OCI-LY3 (cell line): ENCODE measurements around the gene INSYN2A.

Experiments used
- H2AFZ ChIP-seq: fragments of 200-600, 300-600 bp; shearing (Covaris generic); 2 replicates; pipeline ENCODE4 v1.6.0; 2014; ENCODE audit warnings: antibody characterized with exemption, low read depth, low read length
- H3K27ac ChIP-seq: fragments of 200-600, 300-600 bp; sonication (generic); 2 replicates; pipeline ENCODE4 v1.5.1; 2014; ENCODE audit warnings: mild to moderate bottlenecking, low read length, moderate library complexity, mixed read lengths
- H3K27me3 ChIP-seq: fragments of 200-600, 300-600 bp; sonication (generic); 2 replicates; pipeline ENCODE4 v1.6.1; 2014; ENCODE audit warnings: low read depth, low read length, mixed read lengths
- H3K36me3 ChIP-seq: fragments of 200-600, 300-600 bp; sonication (generic); replicated peaks from 2 replicates; pipeline ENCODE3; 2014; ENCODE audit warnings: low read depth, low read length, mixed read lengths
- H3K4me1 ChIP-seq: fragments of 300-600, 200-600 bp; sonication (generic); 2 replicates; pipeline ENCODE4 v1.6.1; 2014; ENCODE audit warnings: low read length, mixed read lengths
- H3K4me2 ChIP-seq: fragments of 200-600, 300-600 bp; sonication (generic); 2 replicates; pipeline ENCODE4 v1.6.1; 2014; ENCODE audit warnings: low read length, mixed read lengths
- H3K4me3 ChIP-seq: fragments of 300-600, 200-600 bp; sonication (generic); 2 replicates; pipeline ENCODE4 v1.5.1; 2014; ENCODE audit warnings: antibody characterized with exemption, mild to moderate bottlenecking, low read length, moderate library complexity
- H3K79me2 ChIP-seq: fragments of 300-600, 200-600 bp; shearing (Covaris generic); 2 replicates; pipeline ENCODE4 v1.6.1; 2014; ENCODE audit warnings: mild to moderate bottlenecking, low read length, mixed read lengths
- H3K9ac ChIP-seq: fragments of 300-600, 200-600 bp; shearing (Covaris generic); 2 replicates; pipeline ENCODE4 v1.6.0; 2014; ENCODE audit warnings: mild to moderate bottlenecking, low read length, moderate library complexity
- H3K9me3 ChIP-seq: fragments of 200-600, 300-600 bp; shearing (Covaris generic); 2 replicates; pipeline ENCODE4 v1.6.1; 2014; ENCODE audit warnings: low read length, mixed read lengths; ENCODE audit not compliant: insufficient read depth
- H4K20me1 ChIP-seq: fragments of 200-600, 300-600 bp; sonication (generic); 2 replicates; pipeline ENCODE4 v1.6.1; 2016; ENCODE audit warnings: low read length, mixed read lengths; ENCODE audit not compliant: insufficient read depth
- CTCF ChIP-seq: fragments of 200-600, 300-600 bp; sonication (generic); IDR thresholded peaks from 2 replicates; pipeline ENCODE4 v1.5.1; 2014; ENCODE audit warnings: antibody characterized with exemption, low read length, low read depth
- EZH2phosphoT487 ChIP-seq: fragments of 200-600 bp; shearing (Covaris generic); IDR thresholded peaks from 2 replicates; pipeline ENCODE4 v1.6.1; 2018; ENCODE audit warnings: antibody characterized with exemption, mixed run types, low read depth

The INSYN2A gene

DNA sequence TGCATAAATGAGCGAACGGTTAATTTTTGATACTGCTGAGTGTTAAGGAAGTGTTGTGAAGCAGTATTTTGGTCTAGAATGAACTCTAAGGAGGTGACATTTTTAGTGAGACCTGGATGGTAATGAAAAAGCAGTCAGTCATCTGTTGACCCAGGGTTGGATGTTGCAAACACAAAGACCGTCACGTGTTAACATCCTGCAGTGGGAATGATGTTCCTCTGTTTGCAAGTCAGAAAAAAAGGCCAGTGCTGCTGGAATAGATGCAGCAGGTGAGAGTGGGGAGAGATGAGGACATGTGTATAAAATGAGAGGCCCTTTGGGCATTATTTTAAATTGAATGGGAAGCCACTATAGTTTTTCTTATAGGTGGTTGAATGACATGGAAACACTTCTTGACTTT is 39.3 kb downstream of the INSYN2A start:
- Histone ChIP-seq H3K4me2 (no peak overlapping the region), H2AFZ (no peak overlapping the region), H3K4me1 (no peaks in the 10 kb centered on the region), H3K9ac (no peak overlapping the region), H3K79me2 (no peaks in the 10 kb centered on the region), H3K27ac (no peak overlapping the region), H3K9me3 (no peaks in the 10 kb centered on the region), H3K27me3 (no peaks in the 10 kb centered on the region), H3K4me3 (no peak overlapping the region), H4K20me1 (no peaks in the 10 kb centered on the region), H3K36me3 (no peaks in the 10 kb centered on the region)
- TF ChIP-seq EZH2phosphoT487 = no peak
- no peak for TF ChIP-seq CTCF

GRCh38 chr10:127154831-127155620 is 41.4 kb downstream of the INSYN2A start:
- no peak overlapping the region for H2AFZ ChIP-seq

GRCh38 chr10:127153181-127153580 is 43.2 kb downstream of the INSYN2A start:
- Histone ChIP-seq H3K9me3 (no peaks in the 10 kb centered on the region), H3K27ac (no peak overlapping the region), H3K4me3 (no peak overlapping the region), H4K20me1 (no peaks in the 10 kb centered on the region), H3K9ac (no peak overlapping the region), H3K4me1 (no peaks in the 10 kb centered on the region), H2AFZ (no peak overlapping the region), H3K36me3 (no peaks in the 10 kb centered on the region), H3K27me3 (no peaks in the 10 kb centered on the region), H3K4me2 (no peak overlapping the region), H3K79me2 (no peaks in the 10 kb centered on the region)
- TF ChIP-seq CTCF (no peak), EZH2phosphoT487 (no peak)

More at GRCh38 chr10:127154831-127155620, 41.4 kb downstream of the INSYN2A start:
- Histone ChIP-seq H3K27me3 (no peaks in the 10 kb centered on the region), H3K36me3 (no peaks in the 10 kb centered on the region), H4K20me1 (no peaks in the 10 kb centered on the region), H3K9me3 (no peaks in the 10 kb centered on the region), H3K9ac (no peak overlapping the region), H3K4me1 (no peaks in the 10 kb centered on the region), H3K79me2 (no peaks in the 10 kb centered on the region), H3K4me2 (no peak overlapping the region), H3K27ac (no peak overlapping the region), H3K4me3 (no peak overlapping the region)
- TF ChIP-seq EZH2phosphoT487 (no peak), CTCF (no peak)

DNA sequence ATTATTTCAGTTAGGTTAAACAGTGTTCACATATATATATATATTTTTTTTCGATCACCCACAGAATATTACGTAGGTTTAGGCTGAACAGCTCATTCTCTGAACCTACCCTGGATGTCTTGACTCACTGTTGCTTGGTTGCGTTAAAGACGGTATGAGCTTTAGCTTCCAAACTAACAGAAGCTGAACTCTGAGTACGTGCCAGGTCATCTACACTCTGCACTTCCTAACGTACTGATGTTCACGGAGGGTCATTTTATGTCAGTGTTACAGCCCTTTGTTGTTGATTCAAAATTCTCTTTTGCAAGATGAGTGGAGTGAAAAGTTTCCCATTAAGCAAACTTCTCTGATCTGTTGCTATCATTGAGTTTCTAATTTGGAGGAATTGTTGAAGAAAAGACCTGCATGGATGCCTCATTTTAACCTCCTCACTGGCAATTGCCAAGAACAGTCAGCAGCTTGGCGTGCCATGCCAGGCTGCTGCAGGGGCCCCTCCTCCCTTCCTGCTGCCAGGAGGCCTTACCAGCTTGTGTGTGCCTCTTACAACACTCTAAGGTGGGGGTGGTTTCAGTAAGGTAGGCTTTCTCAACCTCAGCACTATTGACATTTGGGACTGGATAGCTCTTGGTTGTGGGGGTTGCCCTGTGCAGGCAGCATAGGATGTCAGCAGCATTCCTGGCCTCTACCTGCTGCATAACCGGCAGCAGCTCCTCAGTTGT is 44.3 kb downstream of the INSYN2A start:
- TF ChIP-seq CTCF (no peak), EZH2phosphoT487 (no peak)
- Histone ChIP-seq H3K79me2 (no peaks in the 10 kb centered on the region), H3K27me3 (no peaks in the 10 kb centered on the region), H3K9ac (no peak overlapping the region), H3K9me3 (no peaks in the 10 kb centered on the region), H3K4me2 (no peak overlapping the region), H2AFZ (no peak overlapping the region), H3K27ac (no peak overlapping the region), H3K4me1 (no peaks in the 10 kb centered on the region), H3K4me3 (no peak overlapping the region), H3K36me3 (no peaks in the 10 kb centered on the region), H4K20me1 (no peaks in the 10 kb centered on the region)
